Panc1 (cell line): Measurements from ENCODE around the gene IL37. TPM values are rescaled to one million over a fixed set of nuclear protein-coding genes. Genes with fewer than 3 reads are reported as not detected.

Source experiments
- ATAC-seq: fragments of 200-7000 bp; cut with Tn5 transposase; 2 replicates; pipeline ENCODE4 v1.9.1; 2020; ENCODE audit warnings: mild to moderate bottlenecking, moderate library complexity
- BruUV-seq: library from RNA; stranded (reverse); fragments of 400-500 nt; replicated peaks from 2 replicates; lab custom pipeline; 2021; lab: Mats Ljungman, UMichigan
- CTCF ChIA-PET: fragments of 300-600 bp; sonication (Branson Sonifier 250); formaldehyde crosslinking; loops from one replicate; lab custom pipeline; 2022; ENCODE audit warnings: antibody characterized with exemption; lab: Charles Lee
- POLR2A ChIA-PET: fragments of 300-600 bp; sonication (Branson Sonifier 250); formaldehyde crosslinking; loops from one replicate; lab custom pipeline; 2022; ENCODE audit warnings: antibody characterized with exemption; lab: Charles Lee
- DNase-seq: peaks from one replicate; pipeline ENCODE4 v3.0.0-alpha.2; 2010; ENCODE audit warnings: low read depth, low spot score
- H3K27ac ChIP-seq: 2 replicates; pipeline ENCODE4 v1.5.1; 2011; ENCODE audit warnings: mild to moderate bottlenecking, low read length, inconsistent platforms
- H3K27me3 ChIP-seq: fragments of 200-500 bp; sonication (Bioruptor generic); 2 replicates; pipeline ENCODE4 v1.6.0; 2014; ENCODE audit warnings: low read length, inconsistent platforms; ENCODE audit not compliant: control insufficient read depth, insufficient read depth
- H3K36me3 ChIP-seq: fragments of 200-500 bp; sonication (Bioruptor generic); 2 replicates; pipeline ENCODE4 v1.5.1; 2014; ENCODE audit warnings: inconsistent platforms, mild to moderate bottlenecking, low read length, moderate library complexity; ENCODE audit not compliant: control insufficient read depth, insufficient read depth
- H3K4me1 ChIP-seq: 2 replicates; pipeline ENCODE4 v1.5.1; 2011; ENCODE audit warnings: inconsistent platforms, mild to moderate bottlenecking, low read length, moderate library complexity; ENCODE audit not compliant: control insufficient read depth, insufficient read depth
- H3K4me3 ChIP-seq, 2 experiments: 2 replicates each; pipeline ENCODE4 v1.5.1; 2011 to 2012; ENCODE audit warnings: low read depth in 2 of 2, low read length in 2 of 2, mild to moderate bottlenecking in 2 of 2, inconsistent platforms in 1 of 2, moderate library complexity in 1 of 2
- H3K9me3 ChIP-seq: fragments of 200-500 bp; sonication (Bioruptor generic); 2 replicates; pipeline ENCODE4 v1.5.1; 2014; ENCODE audit warnings: low read depth, mild to moderate bottlenecking, inconsistent platforms, low read length, moderate library complexity; ENCODE audit not compliant: control insufficient read depth, insufficient read depth
- POLR2AphosphoS5 ChIP-seq: IDR thresholded peaks from 2 replicates; pipeline ENCODE4 v1.6.1; 2012; ENCODE audit warnings: mild to moderate bottlenecking, low read depth, low read length, moderate library complexity
- REST ChIP-seq, 2 experiments: IDR thresholded peaks; 2 replicates each; pipeline ENCODE4 v1.6.1; 2011 to 2012; ENCODE audit warnings: low read depth in 2 of 2, control low read depth in 1 of 2, low read length in 1 of 2, mild to moderate bottlenecking in 1 of 2, moderate library complexity in 1 of 2; ENCODE audit not compliant: insufficient read depth in 1 of 2
- SIN3A ChIP-seq: IDR thresholded peaks from 2 replicates; pipeline ENCODE4 v1.6.1; 2012; ENCODE audit warnings: low read depth, mild to moderate bottlenecking, low read length, moderate library complexity, borderline replicate concordance; ENCODE audit not compliant: insufficient read depth
- TCF7L2 ChIP-seq: IDR thresholded peaks from 2 replicates; pipeline ENCODE4 v1.6.1; 2011; ENCODE audit warnings: mild to moderate bottlenecking, low read depth, low read length, inconsistent platforms
- in situ Hi-C: cut with HindIII; loops from 2 replicates; pipeline ENCODE4 v1.10.0; 2016; ENCODE audit warnings: low sequenced_read_pairs, low pct_unique_long_range_greater_than_20kb
- intact Hi-C: fragments of 100-400 bp; cut with micrococcal nuclease; formaldehyde crosslinking; loops from one replicate; pipeline ENCODE4 v1.10.0; 2022; ENCODE audit not compliant: unreplicated experiment
- total RNA-seq: library from RNA; stranded (reverse); gene quantifications from one replicate; pipeline ENCODE4 v1.2.1, GENCODE V29; 2021; ENCODE audit not compliant: unreplicated experiment
- TF ChIP-seq, protein P1 (sequence below): fragments of 450-650 bp; IDR thresholded peaks from 2 replicates; pipeline ENCODE4 v1.5.1; 2017; ENCODE audit warnings: mild to moderate bottlenecking

The IL37 gene
- total RNA-seq, 1 experiment from 2014 or later = not detected

DNA sequence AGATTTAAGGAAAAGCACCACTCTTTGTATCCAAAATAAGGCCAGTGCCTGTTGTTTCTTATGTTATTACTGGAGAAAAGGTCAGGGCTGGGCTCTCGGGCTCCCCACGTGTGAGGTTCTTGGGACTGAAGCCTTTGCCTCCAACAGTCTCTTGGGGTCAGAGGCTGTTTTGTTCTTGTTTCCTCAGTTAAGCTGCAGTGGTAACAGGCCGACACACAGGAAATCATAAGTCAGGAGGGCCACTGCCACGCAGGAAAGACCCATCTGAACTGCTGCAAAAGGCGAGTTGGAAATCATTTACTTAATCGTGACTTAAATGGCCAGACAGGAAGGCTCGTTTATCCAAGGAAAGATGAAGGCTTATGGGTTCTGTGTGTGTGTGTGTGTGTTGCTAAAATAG lies 30.3 kb upstream of the IL37 start:
- BruUV-seq = no TSS peak
- H3K27ac ChIP-seq = no peak overlapping the region
- no peak for ATAC-seq

GRCh38 chr2:112881217-112881985 lies 29.6 kb upstream of the IL37 start:
- in situ Hi-C loops (no loop called here), intact Hi-C loops (no loop called here)
- no peak for ATAC-seq
- ChIA-PET CTCF (no interaction called here), POLR2A (no interaction called here)
- Histone ChIP-seq H3K9me3 (no peaks in the 10 kb centered on the region), H3K27ac (no peak overlapping the region), H3K4me1 (no peaks in the 10 kb centered on the region; the same call in 1 of the 2 replicates), H3K27me3 (no peaks in the 10 kb centered on the region), H3K36me3 (no peaks in the 10 kb centered on the region), H3K4me3 (no peak overlapping the region)
- TF ChIP-seq POLR2AphosphoS5 (no peak), REST (IDR thresholded peaks at IDR 0.05; ENCODE audit: insufficient read depth in 1 of 2, low read depth in 2 of 2, low read length in 1 of 2) (no peak), TCF7L2 (no peak), SIN3A (no peak)
- TF ChIP-seq, protein P1, sequence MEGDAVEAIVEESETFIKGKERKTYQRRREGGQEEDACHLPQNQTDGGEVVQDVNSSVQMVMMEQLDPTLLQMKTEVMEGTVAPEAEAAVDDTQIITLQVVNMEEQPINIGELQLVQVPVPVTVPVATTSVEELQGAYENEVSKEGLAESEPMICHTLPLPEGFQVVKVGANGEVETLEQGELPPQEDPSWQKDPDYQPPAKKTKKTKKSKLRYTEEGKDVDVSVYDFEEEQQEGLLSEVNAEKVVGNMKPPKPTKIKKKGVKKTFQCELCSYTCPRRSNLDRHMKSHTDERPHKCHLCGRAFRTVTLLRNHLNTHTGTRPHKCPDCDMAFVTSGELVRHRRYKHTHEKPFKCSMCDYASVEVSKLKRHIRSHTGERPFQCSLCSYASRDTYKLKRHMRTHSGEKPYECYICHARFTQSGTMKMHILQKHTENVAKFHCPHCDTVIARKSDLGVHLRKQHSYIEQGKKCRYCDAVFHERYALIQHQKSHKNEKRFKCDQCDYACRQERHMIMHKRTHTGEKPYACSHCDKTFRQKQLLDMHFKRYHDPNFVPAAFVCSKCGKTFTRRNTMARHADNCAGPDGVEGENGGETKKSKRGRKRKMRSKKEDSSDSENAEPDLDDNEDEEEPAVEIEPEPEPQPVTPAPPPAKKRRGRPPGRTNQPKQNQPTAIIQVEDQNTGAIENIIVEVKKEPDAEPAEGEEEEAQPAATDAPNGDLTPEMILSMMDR = no peak
- no TSS peak for BruUV-seq
- no peak for DNase-seq

More for the DNA sequence above, 30.3 kb upstream of the IL37 start:
- in situ Hi-C loops = no loop called here
- intact Hi-C loops = no loop called here
- Histone ChIP-seq H3K4me3 (no peak overlapping the region), H3K27me3 (no peaks in the 10 kb centered on the region), H3K9me3 (no peaks in the 10 kb centered on the region), H3K36me3 (no peaks in the 10 kb centered on the region), H3K4me1 (no peaks in the 10 kb centered on the region; the same call in 1 of the 2 replicates)
- CTCF ChIA-PET = no interaction called here
- POLR2A ChIA-PET = no interaction called here
- TF ChIP-seq, protein P1 = no peak
- TF ChIP-seq TCF7L2 = no peak
- no peak for TF ChIP-seq SIN3A
- TF ChIP-seq REST (IDR thresholded peaks at IDR 0.05; ENCODE audit: insufficient read depth in 1 of 2, low read depth in 2 of 2, low read length in 1 of 2) = no peak
- DNase-seq = no peak
